GM21529 (cell line): Measurements from ENCODE around the gene ZNF319.

Source experiments
- ATAC-seq: cut with Tn5 transposase; IDR thresholded peaks from one replicate; pipeline ENCODE4 v1.9.1; 2021; ENCODE audit not compliant: unreplicated experiment

ZNF319 gene

GRCh38 chr16:57999971-58000705 lies at the start of gene ZNF319:
Gene ZNF319 (minus strand): TSS chr16:58000672. CDS start chr16:57998265, 2,407 bp downstream.
- ATAC-seq: peak; percentile 22

DNA sequence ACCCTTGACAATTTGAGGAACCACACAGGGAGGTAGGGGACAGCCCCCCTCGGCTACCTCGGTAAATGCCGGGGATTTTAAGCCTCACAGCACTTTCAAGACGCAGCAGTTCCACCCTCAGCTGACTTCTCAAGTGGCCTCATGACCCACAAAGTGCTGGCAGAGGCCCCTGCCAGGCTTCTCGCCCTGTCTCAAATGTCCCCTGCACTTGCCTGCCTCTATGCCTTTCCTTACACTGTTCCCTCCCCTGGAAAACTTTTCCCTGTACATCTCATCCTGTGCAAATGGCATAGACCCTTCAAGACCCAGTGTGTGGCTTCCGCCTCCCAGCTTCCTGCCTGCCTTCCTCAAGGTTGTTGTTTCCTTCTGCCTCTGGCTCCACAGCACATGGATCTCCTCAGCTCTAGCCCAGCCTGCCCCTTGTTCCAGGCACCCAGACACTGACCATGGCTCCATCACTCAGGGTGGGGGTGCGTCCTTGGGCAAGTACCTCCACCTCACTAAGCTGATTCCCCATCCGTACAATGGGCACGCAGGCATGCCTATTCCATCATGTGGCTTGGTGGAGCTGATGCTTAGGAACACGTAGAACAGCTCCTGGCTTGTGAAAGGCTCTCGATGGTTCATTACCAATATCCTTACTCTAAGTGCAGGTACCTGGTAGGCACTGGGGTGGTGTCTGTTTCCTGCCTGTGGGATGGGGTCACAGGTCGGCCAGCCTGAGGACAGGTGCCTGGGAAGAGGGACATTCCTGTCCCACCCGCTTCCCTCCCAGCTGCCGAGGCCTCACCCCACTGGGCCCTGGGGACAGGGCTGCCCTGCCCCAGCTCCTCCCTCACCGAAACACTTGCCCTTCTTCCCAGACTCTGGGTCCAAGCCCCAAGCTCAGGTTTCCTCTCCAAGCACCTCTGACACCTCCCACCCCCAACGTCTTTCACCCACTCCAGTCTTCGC lies 49.0 kb upstream of the ZNF319 start:
- ATAC-seq: no peak

DNA sequence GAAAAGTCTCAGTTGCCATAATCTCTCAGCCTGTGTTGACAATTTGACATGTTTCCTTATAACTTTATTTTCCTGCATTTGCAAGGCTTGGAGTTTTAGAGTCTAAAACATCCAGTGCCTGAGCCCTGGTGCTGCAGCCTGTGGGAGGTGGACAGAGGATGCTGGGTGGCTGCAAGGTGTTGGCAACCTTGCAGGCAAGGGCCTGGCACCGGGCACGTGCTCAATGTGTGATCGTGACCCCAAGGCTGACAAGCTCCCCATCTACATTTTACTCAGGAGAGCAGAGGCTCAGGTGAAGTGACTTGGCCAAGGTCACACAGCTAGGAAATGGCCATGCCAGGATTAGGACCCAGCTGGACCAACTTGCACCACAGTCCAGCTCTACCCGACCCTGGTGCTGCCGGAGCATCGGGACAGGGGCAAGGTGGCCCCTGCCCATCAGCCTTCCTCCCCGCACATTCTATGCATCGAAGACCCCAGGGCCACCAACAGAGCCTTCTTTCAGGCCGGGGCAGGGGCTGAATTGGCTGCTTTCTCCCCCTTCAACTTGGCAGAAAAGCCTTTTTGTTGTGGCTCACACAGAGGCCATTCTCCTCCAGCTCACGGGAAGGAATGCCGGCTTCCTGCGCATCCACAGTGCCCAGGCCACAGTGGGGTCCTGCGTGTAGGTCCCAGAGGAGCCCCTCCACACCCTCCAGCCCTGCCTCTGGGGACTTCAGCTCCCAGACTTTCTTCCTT lies 48.2 kb upstream of the ZNF319 start:
- no peak for ATAC-seq

GRCh38 chr16:58047557-58048348 lies 47.3 kb upstream of the ZNF319 start:
- no peak for ATAC-seq

DNA sequence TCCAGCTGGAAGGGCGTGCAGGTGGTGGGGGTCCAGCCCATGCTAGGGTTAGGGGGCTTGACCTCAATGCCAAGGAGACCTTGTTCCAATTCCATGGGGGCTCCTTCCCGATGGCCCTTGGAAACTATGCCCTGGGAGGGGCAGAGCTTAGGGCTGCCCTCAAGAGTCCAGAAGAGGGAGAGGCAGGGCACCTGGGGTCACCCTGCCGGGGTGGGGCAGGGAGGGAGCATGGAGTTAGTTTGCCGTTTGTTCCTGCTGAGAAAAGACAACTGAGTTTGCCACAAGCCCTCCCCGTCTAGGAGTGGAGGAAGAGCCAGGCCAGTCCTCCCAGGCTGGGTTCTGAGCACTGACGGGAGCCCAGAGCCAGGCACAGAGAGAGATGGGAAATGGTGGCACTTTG lies 46.5 kb upstream of the ZNF319 start:
- no peak for ATAC-seq

GRCh38 chr16:58046054-58046881 lies 45.8 kb upstream of the ZNF319 start:
- no peak for ATAC-seq

DNA sequence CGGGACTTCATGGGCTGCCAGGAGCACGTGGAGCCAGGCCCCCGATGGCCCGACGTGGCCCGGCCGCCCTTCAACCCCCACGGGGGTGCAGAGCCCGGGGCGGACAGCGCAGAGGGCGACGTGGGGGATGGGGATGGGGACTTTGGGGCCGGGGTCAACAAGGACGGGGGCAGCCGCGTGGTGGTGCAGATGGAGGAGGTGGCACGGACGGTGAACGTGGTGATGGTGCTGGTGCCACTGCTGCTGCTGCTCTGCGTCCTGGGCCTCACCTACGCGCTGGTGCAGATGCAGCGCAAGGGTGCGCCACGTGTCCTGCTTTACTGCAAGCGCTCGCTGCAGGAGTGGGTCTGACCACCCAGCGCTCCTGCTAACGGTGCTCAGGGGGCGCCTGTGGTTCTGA lies 44.6 kb upstream of the ZNF319 start:
- no peak for ATAC-seq

DNA sequence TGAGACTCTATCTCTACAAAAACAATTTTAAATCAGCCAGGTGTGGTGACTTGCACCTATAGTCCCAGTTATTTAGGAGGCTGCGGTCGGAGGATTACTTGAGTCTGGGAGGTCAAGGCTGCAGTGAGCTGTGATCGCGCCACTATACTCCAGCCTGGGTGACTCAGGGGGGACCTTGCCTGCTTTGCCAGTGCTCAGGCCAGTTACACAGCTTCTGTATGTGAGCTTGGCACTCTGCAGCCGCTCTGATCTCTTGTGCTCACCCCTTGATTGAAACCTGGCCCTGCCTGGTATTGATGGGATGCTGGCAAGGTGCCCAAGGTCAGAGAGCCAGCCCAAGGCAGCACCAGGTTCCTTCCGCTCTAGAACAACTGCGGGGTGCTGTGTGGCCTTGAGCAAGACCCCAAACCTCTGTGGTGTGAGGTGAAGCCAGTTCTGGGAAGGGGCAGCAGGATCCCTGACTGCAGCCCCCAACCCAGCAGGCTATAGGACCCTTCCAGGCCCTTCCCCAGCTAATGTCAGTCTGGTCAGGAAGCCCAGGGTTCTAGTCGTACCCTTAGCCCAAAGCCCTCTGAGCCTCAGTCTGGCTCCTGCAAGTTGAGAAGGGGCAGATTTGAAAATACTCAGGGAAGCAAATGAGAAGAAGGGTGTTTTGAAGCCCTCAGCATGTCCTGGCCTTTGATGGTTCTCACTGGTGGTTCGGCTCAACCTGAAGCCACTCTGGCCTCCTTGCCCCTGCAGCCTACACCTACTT lies 44.0 kb upstream of the ZNF319 start:
- ATAC-seq: no peak

DNA sequence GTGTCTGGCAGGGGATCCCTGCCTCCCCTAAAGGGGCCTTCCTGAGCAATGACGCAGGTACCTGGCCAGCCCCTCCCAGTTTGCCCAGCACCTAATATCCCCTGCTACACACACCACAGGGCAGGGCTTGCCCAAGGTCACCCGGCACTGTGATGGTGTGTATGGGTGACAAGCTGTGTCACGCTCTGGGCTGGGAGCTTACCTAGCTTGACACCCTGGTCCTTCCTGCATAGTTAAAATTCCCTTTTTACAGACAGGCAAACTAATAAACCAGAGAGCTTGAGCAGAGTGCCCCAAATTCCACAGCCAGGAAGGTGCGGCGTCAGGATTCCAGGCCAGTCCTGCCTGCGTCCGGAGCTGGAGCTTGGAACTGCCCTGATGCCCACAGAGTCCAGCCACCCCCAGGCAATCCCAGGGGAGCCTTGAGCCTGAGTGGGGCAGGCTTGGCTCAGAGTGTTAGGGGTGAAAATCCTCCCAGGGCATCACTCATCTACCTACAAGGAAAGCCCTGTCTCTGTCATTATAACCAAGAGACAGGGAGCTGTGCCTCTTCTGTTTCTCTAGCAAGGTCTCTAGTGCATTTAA lies 43.2 kb upstream of the ZNF319 start:
- ATAC-seq: no peak

GRCh38 chr16:58042886-58043515 lies 42.5 kb upstream of the ZNF319 start:
- ATAC-seq: no peak

DNA sequence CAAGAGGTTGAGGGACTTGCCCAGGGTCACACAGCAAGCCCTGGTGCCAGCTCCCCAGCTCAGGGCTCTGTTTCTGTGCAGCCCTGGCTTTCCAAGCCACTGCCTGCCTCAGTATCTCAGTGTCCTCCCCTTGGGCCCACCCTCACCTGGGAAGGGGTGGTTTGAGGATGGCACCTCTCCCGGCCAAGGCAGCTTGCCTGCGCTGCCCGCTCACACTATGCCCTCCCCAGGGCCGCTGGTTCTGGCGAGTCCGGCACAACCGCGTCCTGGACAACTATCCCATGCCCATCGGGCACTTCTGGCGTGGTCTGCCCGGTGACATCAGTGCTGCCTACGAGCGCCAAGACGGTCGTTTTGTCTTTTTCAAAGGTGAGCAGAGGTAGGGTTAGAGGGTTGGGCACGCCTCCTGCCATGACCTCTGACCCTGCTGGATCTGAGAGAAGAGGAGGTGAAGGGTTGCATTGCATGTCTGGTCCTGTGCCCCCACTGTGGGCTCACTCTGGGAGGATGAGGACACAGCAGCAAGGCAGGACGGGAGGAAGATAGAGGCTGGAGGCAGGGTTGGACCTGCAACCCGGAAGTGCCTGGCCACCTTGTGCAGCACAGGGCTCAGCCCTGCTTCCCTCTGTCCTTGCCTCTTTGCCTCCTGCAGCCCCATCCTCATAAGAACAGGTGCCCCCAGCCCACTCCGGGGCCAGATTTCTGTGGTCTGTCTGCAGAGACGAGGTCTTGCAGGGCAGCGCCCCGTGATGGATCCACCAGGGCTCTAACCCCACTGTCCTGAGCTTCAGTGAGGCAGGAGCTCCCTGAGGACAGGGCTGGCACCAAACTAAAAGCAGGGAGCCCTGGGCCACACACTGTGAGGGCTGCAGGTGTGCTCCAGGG lies 41.8 kb upstream of the ZNF319 start:
- ATAC-seq: no peak

GRCh38 chr16:58041628-58041955 lies 41.1 kb upstream of the ZNF319 start:
- no peak for ATAC-seq

GRCh38 chr16:58040945-58041627 lies 40.6 kb upstream of the ZNF319 start:
- ATAC-seq: no peak

- no peak for ATAC-seq
Measured at GRCh38 chr16:58040496-58040846, 40.0 kb upstream of the ZNF319 start.

DNA sequence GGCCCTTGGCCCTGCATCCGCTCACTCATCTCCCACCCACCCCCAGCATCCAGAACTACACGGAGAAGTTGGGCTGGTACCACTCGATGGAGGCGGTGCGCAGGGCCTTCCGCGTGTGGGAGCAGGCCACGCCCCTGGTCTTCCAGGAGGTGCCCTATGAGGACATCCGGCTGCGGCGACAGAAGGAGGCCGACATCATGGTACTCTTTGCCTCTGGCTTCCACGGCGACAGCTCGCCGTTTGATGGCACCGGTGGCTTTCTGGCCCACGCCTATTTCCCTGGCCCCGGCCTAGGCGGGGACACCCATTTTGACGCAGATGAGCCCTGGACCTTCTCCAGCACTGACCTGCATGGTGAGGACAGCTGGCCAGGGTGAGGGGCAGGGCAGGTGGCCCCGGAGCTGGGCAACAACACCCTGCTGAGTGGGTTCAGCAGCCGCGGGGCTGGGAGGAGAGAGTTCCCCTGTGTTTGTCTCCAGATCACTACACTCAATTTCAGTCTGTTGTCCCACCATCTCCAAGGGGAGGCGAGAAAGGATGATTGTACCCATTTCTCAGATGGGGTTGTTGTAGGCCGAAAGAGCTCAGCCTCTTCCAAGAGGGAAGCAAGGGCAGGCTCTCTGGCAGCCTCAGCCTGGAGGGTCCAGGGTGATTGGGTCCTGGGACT lies 39.5 kb upstream of the ZNF319 start:
- ATAC-seq: no peak

- ATAC-seq: no peak
Measured at GRCh38 chr16:58038219-58038641, 37.8 kb upstream of the ZNF319 start.
